Right atrium auricular region (tissue), 2 donors: ENCODE results near the gene GDNF. TPM values are rescaled to one million over a fixed set of nuclear protein-coding genes. Genes with fewer than 3 reads are reported as not detected.
"Not testable (repeated sequence)": the region's sequence is repeated elsewhere in the genome, so short reads cannot be mapped to it uniquely, and the experiment has no call there.

ENCODE experiments used
- DNase-seq: peaks from one replicate; pipeline ENCODE4 v3.0.0-alpha.2; 2019; ENCODE audit warnings: low spot score
- H3K27ac ChIP-seq, 2 donors: fragments of 200-600 bp; sonication (generic); 1 replicate in 1 of 2; 2 replicates in 1 of 2; pipeline ENCODE4 v1.5.1; 2016 to 2019
- H3K27me3 ChIP-seq, 2 donors: fragments of 200-600 bp; sonication (generic); one replicate each; pipeline versions ENCODE4 v1.5.1 to v1.6.0; 2017 to 2019
- H3K36me3 ChIP-seq: fragments of 200-600 bp; sonication (generic); one replicate; pipeline ENCODE4 v1.5.1; 2016
- H3K4me1 ChIP-seq, 2 donors: fragments of 200-600 bp; sonication (generic); one replicate each; pipeline versions ENCODE4 v1.5.1 to v1.6.0; 2017 to 2019
- H3K4me3 ChIP-seq, 2 donors: fragments of 200-600 bp; sonication (generic); 1 replicate in 1 of 2; 2 replicates in 1 of 2; pipeline ENCODE4 v1.5.1; 2017 to 2019; ENCODE audit warnings: mild to moderate bottlenecking in 1 of 2, moderate library complexity in 1 of 2
- H3K9me3 ChIP-seq, 2 donors: fragments of 200-600 bp; sonication (generic); one replicate each; pipeline ENCODE4 v1.5.1; 2019
- CTCF ChIP-seq, 2 donors: fragments of 200-600 bp; sonication (generic); IDR thresholded peaks; one replicate each; pipeline ENCODE4 v1.5.1; 2019; ENCODE audit warnings: antibody characterized with exemption in 2 of 2
- total RNA-seq, 2 donors: library from RNA; depleted of rRNA; stranded (reverse); fragments of >200 nt; gene quantifications; one replicate each; pipeline ENCODE4 v1.1.0, GENCODE V29; 2016

GDNF gene
- total RNA-seq, 2 donors from 2014 or later = 0.19 to 0.31 TPM

GRCh38 chr5:37803487-37803886 lies 36.4 kb downstream of the GDNF start:
- TF ChIP-seq CTCF (IDR thresholded peaks at IDR 0.05) = no peak
- H3K27me3 ChIP-seq = no peaks in the 10 kb centered on the region
- no peak overlapping the region for H3K4me3 ChIP-seq
- no peaks in the 10 kb centered on the region for H3K9me3 ChIP-seq
- H3K36me3 ChIP-seq = no peaks in the 10 kb centered on the region
- H3K4me1 ChIP-seq = no peaks in the 10 kb centered on the region
- no peak overlapping the region for H3K27ac ChIP-seq
- DNase-seq = no peak

- H3K9me3 ChIP-seq = no peaks in the 10 kb centered on the region
- H3K4me1 ChIP-seq = no peaks in the 10 kb centered on the region
- H3K27me3 ChIP-seq = no peaks in the 10 kb centered on the region
- DNase-seq = no peak
- no peak overlapping the region for H3K27ac ChIP-seq
- no peak for TF ChIP-seq CTCF (IDR thresholded peaks at IDR 0.05)
- no peak overlapping the region for H3K4me3 ChIP-seq
- H3K36me3 ChIP-seq = no peaks in the 10 kb centered on the region
These were observed 38.3 kb downstream of the GDNF start for GRCh38 chr5:37801521-37801920.

- Histone ChIP-seq H3K36me3 (no peaks in the 10 kb centered on the region), H3K4me1 (no peaks in the 10 kb centered on the region), H3K9me3 (peaks cover 0 to 9% of the 10 kb centered on the region in 2 donors), H3K27ac (no peak overlapping the region), H3K4me3 (no peak overlapping the region), H3K27me3 (no peaks in the 10 kb centered on the region)
- DNase-seq = no peak
- no peak for TF ChIP-seq CTCF (IDR thresholded peaks at IDR 0.05)
These were observed 39.9 kb downstream of the GDNF start for GRCh38 chr5:37799865-37800421.

GRCh38 chr5:37796435-37796834 lies 43.4 kb downstream of the GDNF start:
- DNase-seq, H3K27ac ChIP-seq: not testable (repeated sequence)
- peaks cover 0 to 21% of the 10 kb centered on the region in 2 donors for H3K9me3 ChIP-seq

GRCh38 chr5:37795292-37795691 lies 44.5 kb downstream of the GDNF start:
- not testable (repeated sequence) for H3K4me3 ChIP-seq, H3K27me3 ChIP-seq, DNase-seq, H3K36me3 ChIP-seq, H3K27ac ChIP-seq, H3K4me1 ChIP-seq
- H3K9me3 ChIP-seq = peaks cover 0 to 21% of the 10 kb centered on the region in 2 donors

More at GRCh38 chr5:37796435-37796834, 43.4 kb downstream of the GDNF start:
- not testable (repeated sequence) for H3K27me3 ChIP-seq, H3K4me1 ChIP-seq, H3K4me3 ChIP-seq, H3K36me3 ChIP-seq

- no peak for DNase-seq
- Histone ChIP-seq H3K9me3 (peaks cover 0 to 21% of the 10 kb centered on the region in 2 donors), H3K4me1 (no peaks in the 10 kb centered on the region), H3K4me3 (no peak overlapping the region), H3K27ac (no peak overlapping the region), H3K27me3 (no peaks in the 10 kb centered on the region), H3K36me3 (no peaks in the 10 kb centered on the region)
- TF ChIP-seq CTCF (IDR thresholded peaks at IDR 0.05) = no peak
These were observed 46.7 kb downstream of the GDNF start for GRCh38 chr5:37792975-37793631.

GRCh38 chr5:37791321-37791720 lies 48.5 kb downstream of the GDNF start:
- no peak for DNase-seq
- no peaks in the 10 kb centered on the region for H3K36me3 ChIP-seq
- no peak overlapping the region for H3K27ac ChIP-seq
- no peak overlapping the region for H3K4me3 ChIP-seq
- no peaks in the 10 kb centered on the region for H3K27me3 ChIP-seq
- peaks cover 0 to 21% of the 10 kb centered on the region in 2 donors for H3K9me3 ChIP-seq
- H3K4me1 ChIP-seq = no peaks in the 10 kb centered on the region
- no peak for TF ChIP-seq CTCF (IDR thresholded peaks at IDR 0.05)
